Erythroblast (primary cell): ENCODE measurements around the gene IPO5.

Experiments used
- GATA1 ChIP-seq: IDR thresholded peaks from 2 replicates; pipeline ENCODE4 v1.6.1; 2011; ENCODE audit warnings: low read depth, mild to moderate bottlenecking, control low read depth, low read length, moderate library complexity
- POLR2A ChIP-seq: IDR thresholded peaks from 2 replicates; pipeline ENCODE4 v1.6.1; 2011; ENCODE audit warnings: mild to moderate bottlenecking, low read length

GRCh38 chr13:97979051-97979450 lies 25.6 kb downstream of the IPO5 start:
- TF ChIP-seq POLR2A (no peak), GATA1 (no peak)
